GM18511 (cell line): ENCODE results near the gene UGT1A3.

ENCODE experiments used
- ATAC-seq: cut with Tn5 transposase; IDR thresholded peaks from one replicate; pipeline ENCODE4 v1.9.1; 2021; ENCODE audit warnings: mild to moderate bottlenecking, moderate library complexity; ENCODE audit not compliant: unreplicated experiment

The UGT1A3 gene

GRCh38 chr2:233756429-233757081, 27.7 kb downstream of the UGT1A3 start:
- no peak for ATAC-seq

- no peak for ATAC-seq
Observed at GRCh38 chr2:233758141-233758540, 29.3 kb downstream of the UGT1A3 start.

GRCh38 chr2:233758849-233759248, 30.0 kb downstream of the UGT1A3 start:
- no peak for ATAC-seq

- no peak for ATAC-seq
Observed at GRCh38 chr2:233760043-233760442, 31.2 kb downstream of the UGT1A3 start, which contains the start of gene UGT1A1. TSS of gene UGT1A1 (plus strand) at chr2:233760270. CDS start at chr2:233760288, 18 bp downstream.

- ATAC-seq = no peak
Observed at GRCh38 chr2:233761040-233761769, 32.4 kb downstream of the UGT1A3 start.

- no peak for ATAC-seq
Observed at GRCh38 chr2:233764264-233764663, 35.4 kb downstream of the UGT1A3 start.

GRCh38 chr2:233764761-233765160, 35.9 kb downstream of the UGT1A3 start:
- no peak for ATAC-seq

- ATAC-seq = no peak
Observed at GRCh38 chr2:233766416-233766815, 37.6 kb downstream of the UGT1A3 start.

- ATAC-seq = no peak
Observed at GRCh38 chr2:233768076-233768475, 39.2 kb downstream of the UGT1A3 start.

GRCh38 chr2:233769260-233769659, 40.4 kb downstream of the UGT1A3 start:
- ATAC-seq = no peak

GRCh38 chr2:233772153-233772552, 43.3 kb downstream of the UGT1A3 start:
- ATAC-seq = no peak

- ATAC-seq = no peak
Observed at GRCh38 chr2:233772583-233772982, 43.7 kb downstream of the UGT1A3 start.

- ATAC-seq = no peak
Observed at GRCh38 chr2:233773854-233774253, 45.0 kb downstream of the UGT1A3 start.

- ATAC-seq = no peak
Observed at GRCh38 chr2:233775414-233775813, 46.6 kb downstream of the UGT1A3 start.

GRCh38 chr2:233778030-233778429, 49.2 kb downstream of the UGT1A3 start, which contains the start of gene MROH2A:
TSS of gene MROH2A (plus strand) at chr2:233778330. CDS start at chr2:233779359, 1,029 bp downstream.
- no peak for ATAC-seq

GRCh38 chr2:233779722-233780121, 50.9 kb downstream of the UGT1A3 start:
- no peak for ATAC-seq

- ATAC-seq = no peak
Observed at GRCh38 chr2:233780771-233781170, 51.9 kb downstream of the UGT1A3 start.

- no peak for ATAC-seq
Observed at GRCh38 chr2:233789554-233789953, 60.7 kb downstream of the UGT1A3 start.

- no peak for ATAC-seq
Observed at GRCh38 chr2:233791151-233791882, 62.5 kb downstream of the UGT1A3 start.

- no peak for ATAC-seq
Observed at GRCh38 chr2:233791883-233792329, 63.1 kb downstream of the UGT1A3 start.

- ATAC-seq = no peak
Observed at GRCh38 chr2:233792720-233793119, 63.9 kb downstream of the UGT1A3 start.
